GM21786 (cell line): ENCODE measurements around the gene CENPS.

Experiments used
- ATAC-seq: cut with Tn5 transposase; IDR thresholded peaks from one replicate; pipeline ENCODE4 v1.9.1; 2021; ENCODE audit not compliant: unreplicated experiment

CENPS gene

DNA sequence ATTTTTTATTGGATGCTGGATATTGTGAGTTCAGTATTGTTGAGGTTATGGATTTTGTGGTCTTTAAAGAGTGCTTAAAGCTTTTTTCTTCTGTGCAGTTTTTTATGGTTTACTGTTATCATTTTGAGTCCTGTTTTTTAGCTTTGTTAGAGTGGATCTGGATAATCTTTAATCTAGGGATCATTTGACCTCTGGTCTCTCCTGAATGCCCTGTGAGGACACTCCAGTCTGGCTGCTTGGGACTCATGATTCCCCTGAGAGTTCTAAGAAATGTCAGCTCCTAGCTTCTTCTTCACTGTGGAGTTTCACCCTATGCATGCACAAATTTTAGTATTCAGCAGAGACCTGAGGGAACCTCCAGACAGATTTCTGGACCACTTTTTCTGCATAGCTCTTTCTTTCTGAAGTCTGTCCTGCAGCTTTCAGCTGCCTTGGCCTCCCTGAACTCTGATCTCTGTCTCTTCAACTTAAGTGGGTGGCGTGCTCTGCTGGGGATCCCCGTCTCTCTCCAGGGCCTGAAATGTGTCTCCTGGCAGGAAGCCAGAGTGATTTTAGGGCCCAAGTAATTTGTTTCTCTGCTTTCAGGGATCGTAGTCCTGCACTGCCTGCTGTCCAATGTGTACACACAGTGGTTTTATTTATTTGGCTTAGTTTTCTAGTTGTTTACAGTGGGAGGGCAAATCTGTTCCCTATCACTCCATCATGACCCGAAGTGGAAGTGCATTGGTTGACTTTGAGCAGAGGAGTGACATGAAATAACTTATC is 59.2 kb downstream of the CENPS start:
- ATAC-seq = no peak

DNA sequence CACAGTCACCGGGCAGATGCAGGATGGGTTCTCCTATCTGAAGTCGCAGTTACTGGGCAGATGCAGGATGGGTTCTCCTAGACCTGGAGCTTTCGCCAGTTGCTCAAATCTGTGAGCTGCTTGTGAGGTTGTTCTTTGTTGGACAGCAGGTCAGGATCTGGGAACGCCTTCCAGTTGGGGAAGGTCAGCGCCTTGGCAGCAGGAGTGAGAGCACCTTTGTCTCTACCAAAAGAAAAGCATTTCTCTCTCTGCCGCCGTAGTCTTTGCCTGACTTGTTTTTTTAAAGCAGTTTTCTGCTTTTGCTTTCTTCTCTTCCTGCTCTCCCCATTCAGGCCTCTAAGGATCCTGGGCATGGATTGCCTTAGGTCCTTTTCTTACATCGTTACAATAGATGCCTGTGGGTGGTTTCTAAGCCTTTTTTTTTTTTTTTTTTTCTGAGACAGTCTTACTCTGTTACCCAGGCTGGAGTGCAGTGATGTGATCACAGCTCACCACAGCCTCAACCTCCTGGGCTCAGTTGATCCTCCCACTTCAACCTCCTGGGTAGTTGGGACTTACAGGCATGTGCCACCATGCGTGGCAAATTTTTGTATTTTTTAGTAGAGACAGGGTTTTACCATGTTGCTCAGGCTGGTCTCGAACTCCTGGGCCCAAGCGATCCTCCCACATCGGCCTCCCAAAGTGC is 60.2 kb downstream of the CENPS start:
- ATAC-seq = no peak
